H4 (cell line): Measurements from ENCODE around the gene CCNL2. TPM values are rescaled to one million over a fixed set of nuclear protein-coding genes. Genes with fewer than 3 reads are reported as not detected.
"Not testable (repeated sequence)": the region's sequence is repeated elsewhere in the genome, so short reads cannot be mapped to it uniquely, and the experiment has no call there.

Source experiments
- DNase-seq: peaks from one replicate; pipeline ENCODE4 v3.0.0-alpha.2; 2015; ENCODE audit warnings: low spot score
- total RNA-seq: library from RNA; depleted of rRNA; stranded (reverse); fragments of >200 nt; shearing (Covaris generic); gene quantifications from 2 replicates; pipeline ENCODE4 v1.2.3, GENCODE V29; 2014

Gene CCNL2
- total RNA-seq, 1 experiment from 2014 or later: 49.4 TPM

- no peak for DNase-seq
These were observed 20.9 kb upstream of the CCNL2 start for GRCh38 chr1:1419813-1420653.

GRCh38 chr1:1419363-1419812, 20.3 kb upstream of the CCNL2 start:
- DNase-seq: no peak

DNA sequence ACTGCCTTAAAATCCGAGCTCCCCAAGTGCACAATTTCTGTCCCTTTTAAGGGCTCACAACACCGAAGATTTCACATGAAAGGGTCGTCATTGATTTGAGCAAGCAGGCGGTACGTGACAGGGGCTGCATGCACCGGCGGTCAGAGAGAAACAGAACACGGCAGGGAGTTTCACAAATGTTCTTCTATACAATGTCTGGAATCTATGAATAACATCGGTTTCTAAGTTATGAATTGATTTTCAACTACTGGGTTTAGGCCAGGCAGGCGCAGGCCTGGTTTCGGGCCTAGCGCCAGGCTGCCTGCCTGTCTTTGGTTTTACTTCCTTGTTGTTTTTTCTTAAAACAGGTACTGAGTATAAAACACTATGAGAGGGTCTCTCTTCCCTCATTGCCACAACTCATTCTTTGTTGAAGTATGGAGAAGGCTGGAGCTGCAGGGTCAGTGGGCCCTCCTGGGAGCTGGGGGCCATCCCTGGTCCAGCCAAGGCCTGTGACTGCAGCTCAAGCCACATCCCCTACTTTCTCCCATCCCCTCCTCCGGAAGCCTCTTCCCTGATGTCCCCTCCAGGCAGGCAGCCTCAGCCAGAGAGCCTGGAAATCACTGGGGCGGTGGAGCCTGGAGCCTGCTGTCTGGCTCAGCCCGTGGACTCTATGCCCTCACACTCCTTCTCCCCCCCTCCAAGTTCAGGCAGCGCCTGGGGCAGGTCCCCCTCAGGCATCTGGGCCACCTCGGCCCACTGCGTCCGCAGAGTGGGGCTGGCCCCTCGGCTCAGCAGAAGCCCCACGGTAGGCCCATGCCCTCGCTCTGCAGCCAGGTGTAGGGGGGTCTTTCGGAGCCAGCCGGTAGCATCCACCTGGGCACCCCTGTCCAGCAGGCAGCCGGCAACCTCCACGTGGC, 19.6 kb upstream of the CCNL2 start:
- no peak for DNase-seq

DNA sequence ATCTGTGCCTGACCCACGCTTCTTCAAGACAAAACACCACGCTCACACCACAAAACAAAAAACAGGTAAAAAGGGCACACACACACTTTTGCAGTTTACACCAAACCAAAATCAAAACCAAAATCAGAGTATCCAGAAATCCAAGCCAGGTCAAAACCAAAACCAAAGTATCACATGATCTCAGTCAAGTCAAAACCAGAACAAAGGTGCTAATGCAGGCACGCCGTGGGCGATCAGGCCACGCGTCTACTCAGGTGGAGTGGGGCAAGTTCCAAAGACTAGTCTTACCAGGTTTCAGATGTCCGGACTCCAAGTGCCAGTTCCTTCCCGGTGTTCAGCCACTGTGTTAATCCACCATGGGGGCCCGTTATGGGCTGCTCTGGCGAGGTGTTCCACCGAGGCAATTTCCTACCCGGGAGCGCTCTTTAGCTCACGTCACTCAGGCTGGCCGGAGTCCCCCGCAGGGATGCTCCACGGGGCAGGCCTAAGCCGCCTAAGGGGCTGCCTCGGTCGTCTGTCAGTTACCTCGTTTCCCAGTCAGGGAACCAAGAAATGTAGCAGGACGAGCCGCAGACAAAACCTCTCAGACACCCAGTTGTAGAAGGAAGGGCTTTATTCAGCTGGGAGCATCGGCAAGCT, 18.8 kb upstream of the CCNL2 start:
- not testable (repeated sequence) for DNase-seq

DNA sequence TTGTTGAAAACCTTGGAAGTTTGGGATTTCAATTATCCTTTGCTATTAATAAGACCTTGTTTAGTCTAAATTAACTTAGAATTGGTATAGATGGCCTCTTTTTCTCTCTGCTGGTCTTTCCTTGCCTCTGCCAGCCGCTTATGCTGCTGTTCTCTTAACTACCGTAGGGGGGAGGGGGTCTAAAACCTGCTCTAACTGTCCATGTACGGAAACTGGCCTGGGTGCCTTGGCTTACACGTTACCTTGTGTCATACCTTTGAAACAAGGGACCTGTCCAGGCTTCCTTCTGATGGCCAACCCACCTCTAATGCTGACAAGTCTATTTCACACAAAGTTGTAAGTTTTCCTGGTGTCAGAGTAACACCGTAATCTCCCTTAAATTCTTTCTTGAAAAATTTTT, 18.3 kb upstream of the CCNL2 start:
- not testable (repeated sequence) for DNase-seq

DNA sequence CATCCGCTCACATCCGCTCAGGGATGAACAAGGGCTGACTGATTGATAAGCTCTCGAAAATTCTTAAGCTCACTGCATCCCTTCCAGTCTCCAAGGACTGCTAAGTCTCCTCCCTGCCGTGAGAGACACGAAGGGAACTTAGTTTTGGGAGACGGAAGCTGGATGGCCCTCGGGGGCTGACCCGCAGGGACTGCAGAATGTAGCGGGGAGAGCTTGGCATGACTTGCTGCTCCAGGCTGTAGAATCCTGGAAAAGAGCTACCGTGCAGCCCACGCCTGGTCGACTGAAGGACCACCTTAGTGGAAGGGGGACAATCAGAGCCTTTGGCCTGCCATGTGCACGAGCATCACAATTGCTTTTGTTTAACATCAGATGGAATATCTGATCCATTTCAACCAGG, 16.6 kb upstream of the CCNL2 start:
- DNase-seq: no peak

- not testable (repeated sequence) for DNase-seq
These were observed 13.3 kb upstream of the CCNL2 start for GRCh38 chr1:1412311-1412902.

- DNase-seq: no peak
These were observed 12.5 kb upstream of the CCNL2 start for GRCh38 chr1:1411626-1412025.

GRCh38 chr1:1410238-1410637, 11.1 kb upstream of the CCNL2 start:
- not testable (repeated sequence) for DNase-seq

- DNase-seq: no peak
These were observed 8.6 kb upstream of the CCNL2 start for GRCh38 chr1:1407636-1408318.

GRCh38 chr1:1406821-1407635, 7.9 kb upstream of the CCNL2 start, which contains the start of gene MRPL20:
Gene MRPL20, minus strand, starts transcription at chr1:1407293. Its CDS starts 76 bp downstream, at chr1:1407217.
- DNase-seq: peak; percentile 93

GRCh38 chr1:1406101-1406820, 7.1 kb upstream of the CCNL2 start:
- no peak for DNase-seq

DNA sequence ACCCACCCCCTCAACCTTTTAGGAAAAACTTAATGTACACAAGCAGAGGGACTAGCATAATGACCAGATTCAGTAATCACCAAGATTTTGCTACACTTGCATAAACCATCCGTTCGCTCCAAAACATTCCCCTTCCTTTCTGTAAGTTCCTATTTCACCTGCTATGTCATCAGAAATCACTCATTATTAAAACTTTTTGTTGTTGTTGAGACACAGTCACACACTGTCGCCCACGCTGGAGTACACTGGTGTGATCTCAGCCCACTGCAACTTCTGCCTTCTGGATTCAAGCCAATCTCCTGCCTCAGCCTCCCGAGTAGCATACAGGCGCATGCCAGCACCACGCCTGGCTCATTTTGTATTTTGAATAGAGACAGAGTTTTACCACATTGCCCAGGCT, 4.5 kb upstream of the CCNL2 start:
- no peak for DNase-seq

DNA sequence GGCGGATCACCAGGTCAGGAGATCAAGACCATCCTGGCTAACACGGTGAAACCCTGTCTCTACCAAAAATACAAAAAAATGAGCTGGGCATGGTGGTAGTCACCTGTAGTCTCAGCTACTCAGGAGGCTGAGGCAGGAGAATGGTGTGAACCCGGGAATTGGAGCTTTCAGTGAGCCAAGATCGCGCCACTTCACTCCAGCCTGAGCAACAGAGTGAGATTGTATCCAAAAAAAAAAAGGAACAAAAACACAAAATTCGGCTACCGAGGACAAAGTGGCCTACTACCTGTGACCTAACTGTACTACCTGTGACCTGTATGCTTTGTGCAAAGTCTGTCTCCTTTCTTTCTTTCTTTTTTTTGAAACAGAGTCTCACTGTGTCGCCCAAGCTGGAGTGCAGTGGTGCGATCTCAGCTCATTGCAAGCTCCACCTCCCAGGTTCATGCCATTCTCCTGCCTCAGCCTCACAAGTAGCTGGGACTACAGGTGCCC, 3.8 kb upstream of the CCNL2 start:
- DNase-seq: not testable (repeated sequence)

DNA sequence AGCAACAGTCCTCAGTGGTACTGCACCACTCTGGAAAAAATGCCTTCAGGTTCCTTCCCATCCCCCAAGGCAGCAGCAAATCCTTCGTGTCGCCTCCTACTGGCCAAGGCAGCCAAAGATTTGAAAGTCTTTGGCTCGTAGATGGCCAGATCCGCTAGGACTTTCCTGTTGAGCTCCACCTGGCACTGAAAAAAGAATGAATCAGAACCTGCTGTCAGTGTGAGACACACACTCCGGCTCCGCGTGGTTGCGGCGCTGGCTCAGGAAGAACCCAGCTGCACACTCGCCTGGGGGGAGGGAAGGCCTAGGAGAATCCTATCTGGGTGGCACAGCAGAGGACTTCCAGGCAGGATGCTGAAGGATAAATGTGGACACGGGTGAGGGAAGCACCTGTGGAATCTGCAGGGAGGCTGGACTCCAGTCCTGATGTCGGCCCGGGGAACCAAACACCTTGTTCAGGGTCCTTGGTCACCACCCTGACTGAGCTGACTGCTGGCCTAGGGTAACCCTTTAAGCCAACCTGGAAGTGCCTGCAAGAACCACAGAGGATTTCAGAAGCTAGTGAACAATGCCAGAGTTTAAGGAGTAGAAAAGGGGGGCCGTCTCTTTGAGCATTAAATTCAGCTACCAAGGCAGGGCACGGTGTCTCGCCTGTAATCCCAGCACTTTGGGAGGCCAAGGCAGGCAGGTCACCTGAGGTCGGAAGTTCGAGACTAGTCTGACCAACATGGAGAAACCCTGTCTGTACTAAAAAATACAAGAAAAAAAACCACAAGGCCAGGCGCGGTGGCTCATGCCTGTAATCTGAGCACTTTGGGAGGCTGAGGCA, 3.2 kb upstream of the CCNL2 start:
- DNase-seq: peak; percentile 73

DNA sequence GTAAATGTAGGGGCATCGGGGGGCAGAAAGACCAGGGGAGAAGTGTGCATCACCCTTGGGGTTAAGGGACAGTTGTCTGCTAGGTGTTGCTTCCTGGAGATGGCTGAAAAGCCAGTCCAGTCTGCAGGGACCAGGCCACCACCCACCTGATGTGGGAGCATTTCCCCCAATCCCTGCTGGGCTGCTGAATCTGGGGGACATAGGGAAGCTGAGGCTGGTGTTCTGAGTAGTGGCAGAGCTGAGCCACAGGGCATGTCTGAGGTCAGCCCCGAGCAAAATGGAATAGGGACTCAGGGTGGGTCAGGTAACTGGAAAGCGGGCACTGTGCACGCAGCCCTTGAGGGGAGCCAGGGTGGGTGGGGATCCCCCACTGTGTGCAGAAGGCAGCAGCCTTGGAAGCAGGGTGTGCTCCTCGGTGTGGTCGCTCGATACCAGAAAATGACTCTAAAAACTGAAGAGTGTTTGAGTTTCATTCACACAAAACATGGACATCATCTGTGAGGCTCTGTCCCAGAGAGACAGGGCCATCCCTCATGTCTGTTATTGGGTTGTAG, 2.4 kb upstream of the CCNL2 start:
- no peak for DNase-seq

DNA sequence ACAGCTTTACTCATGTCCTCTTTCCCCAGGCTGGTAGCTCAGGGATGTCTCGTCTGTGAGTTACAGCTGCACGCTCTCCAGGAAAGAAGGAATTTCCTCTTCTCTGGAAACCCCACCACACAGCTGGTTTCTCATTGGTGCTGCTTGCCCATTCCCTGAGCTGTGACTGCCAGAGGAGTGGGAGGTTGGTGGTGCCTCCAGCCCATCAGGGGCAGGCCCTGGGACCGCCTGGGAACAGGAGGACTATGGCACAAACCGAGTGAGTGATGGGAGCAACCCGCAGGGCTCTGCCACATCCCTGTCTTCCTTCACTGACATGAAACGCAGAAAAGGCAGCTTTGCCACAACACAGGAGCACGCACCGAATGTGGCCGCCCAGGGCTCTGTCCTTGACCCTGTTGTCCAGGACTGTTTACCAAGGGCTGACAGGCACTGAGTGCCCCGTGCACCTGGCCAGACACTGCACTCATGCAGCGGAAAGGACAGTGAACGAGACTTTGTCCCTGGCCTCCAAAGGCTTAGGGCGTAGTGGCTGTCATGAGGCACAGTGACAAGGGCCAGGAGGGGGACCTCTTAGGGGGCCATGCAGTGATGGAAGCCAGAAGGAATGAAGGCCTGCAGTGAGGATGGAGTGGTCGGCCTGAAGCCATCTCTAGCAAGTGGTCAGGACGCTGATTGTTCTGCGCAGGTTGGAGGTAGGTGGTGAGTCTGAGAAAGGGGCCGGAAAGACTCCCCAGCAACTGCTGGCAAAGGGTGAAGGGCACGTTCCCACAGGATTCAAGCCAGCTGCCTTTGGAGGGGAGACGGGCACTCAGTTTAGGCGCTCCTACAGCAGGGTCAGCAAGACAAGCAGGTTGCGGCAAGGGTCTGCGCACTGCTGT, 1.7 kb upstream of the CCNL2 start:
- no peak for DNase-seq
